GM21381 (cell line): ENCODE results near the gene KRTAP5-3.
"Not testable (repeated sequence)": the region's sequence is repeated elsewhere in the genome, so short reads cannot be mapped to it uniquely, and the experiment has no call there.

Experiments used
- ATAC-seq: cut with Tn5 transposase; IDR thresholded peaks from one replicate; pipeline ENCODE4 v1.9.1; 2021; ENCODE audit warnings: mild to moderate bottlenecking, moderate library complexity; ENCODE audit not compliant: unreplicated experiment

Gene KRTAP5-3

GRCh38 chr11:1622086-1622485, 13.8 kb upstream of the KRTAP5-3 start, which contains the start of gene KRTAP5-4:
KRTAP5-4 (minus strand) TSS chr11:1622138; CDS start chr11:1622093, 45 bp downstream.
- ATAC-seq = no peak

GRCh38 chr11:1619449-1619848, 11.2 kb upstream of the KRTAP5-3 start:
- no peak for ATAC-seq

- no peak for ATAC-seq
Measured at GRCh38 chr11:1618231-1618630, 10.0 kb upstream of the KRTAP5-3 start.

GRCh38 chr11:1607901-1608300, 362 bp downstream of the KRTAP5-3 start:
- not testable (repeated sequence) for ATAC-seq

GRCh38 chr11:1607156-1607845, 962 bp downstream of the KRTAP5-3 start:
- ATAC-seq = not testable (repeated sequence)

- peak; percentile 83 for ATAC-seq
Measured at GRCh38 chr11:1605923-1606322, 2.3 kb downstream of the KRTAP5-3 start.

GRCh38 chr11:1604711-1605110, 3.6 kb downstream of the KRTAP5-3 start:
- no peak for ATAC-seq

- ATAC-seq = no peak
Measured at GRCh38 chr11:1604181-1604580, 4.1 kb downstream of the KRTAP5-3 start.

- ATAC-seq = no peak
Measured at GRCh38 chr11:1603629-1604028, 4.6 kb downstream of the KRTAP5-3 start.

GRCh38 chr11:1601663-1602062, 6.6 kb downstream of the KRTAP5-3 start:
- not testable (repeated sequence) for ATAC-seq

GRCh38 chr11:1600626-1601025, 7.6 kb downstream of the KRTAP5-3 start:
- ATAC-seq = no peak

- no peak for ATAC-seq
Measured at GRCh38 chr11:1598816-1599215, 9.4 kb downstream of the KRTAP5-3 start.

- ATAC-seq = not testable (repeated sequence)
Measured at GRCh38 chr11:1598406-1598805, 9.9 kb downstream of the KRTAP5-3 start.

- ATAC-seq = no peak
Measured at GRCh38 chr11:1597994-1598380, 10.3 kb downstream of the KRTAP5-3 start, which contains the start of gene KRTAP5-2. KRTAP5-2 (minus strand) TSS chr11:1598294; CDS start chr11:1598250, 44 bp downstream.

GRCh38 chr11:1597331-1597993, 10.8 kb downstream of the KRTAP5-3 start:
- ATAC-seq = no peak

GRCh38 chr11:1596576-1597121, 11.6 kb downstream of the KRTAP5-3 start:
- ATAC-seq = not testable (repeated sequence)

- ATAC-seq = not testable (repeated sequence)
Measured at GRCh38 chr11:1595994-1596575, 12.2 kb downstream of the KRTAP5-3 start.

GRCh38 chr11:1592628-1593027, 15.6 kb downstream of the KRTAP5-3 start:
- no peak for ATAC-seq

- ATAC-seq = no peak
Measured at GRCh38 chr11:1589996-1590395, 18.3 kb downstream of the KRTAP5-3 start.

- ATAC-seq = not testable (repeated sequence)
Measured at GRCh38 chr11:1589191-1589963, 18.9 kb downstream of the KRTAP5-3 start.

- ATAC-seq = no peak
Measured at GRCh38 chr11:1586699-1587098, 21.6 kb downstream of the KRTAP5-3 start.
